Measurements from ENCODE around the gene HNRNPM.

Gene HNRNPM

GRCh38 chr19:8487137-8487851 lies 42.5 kb downstream of the HNRNPM start:
- DNase-seq: no peak

GRCh38 chr19:8488365-8488764 lies 43.6 kb downstream of the HNRNPM start:
- no peak for DNase-seq

- DNase-seq: no peak
Observed at GRCh38 chr19:8489561-8490394, 45.0 kb downstream of the HNRNPM start.

- no peak for DNase-seq
Observed at GRCh38 chr19:8490395-8490760, 45.6 kb downstream of the HNRNPM start.

- DNase-seq: no peak
Observed at GRCh38 chr19:8490873-8491272, 46.1 kb downstream of the HNRNPM start.

- no peak for DNase-seq
Observed at GRCh38 chr19:8491574-8491973, 46.8 kb downstream of the HNRNPM start.

GRCh38 chr19:8494158-8494557 lies 49.4 kb downstream of the HNRNPM start:
- no peak for DNase-seq

- DNase-seq: no peak
Observed at GRCh38 chr19:8498295-8498694, 53.5 kb downstream of the HNRNPM start.

GRCh38 chr19:8499048-8499833 lies 54.5 kb downstream of the HNRNPM start:
- no peak for DNase-seq

GRCh38 chr19:8500158-8500557 lies 55.4 kb downstream of the HNRNPM start:
- DNase-seq: no peak

GRCh38 chr19:8501516-8501915 lies 56.7 kb downstream of the HNRNPM start:
- no peak for DNase-seq

- DNase-seq: no peak
Observed at GRCh38 chr19:8501981-8502380, 57.2 kb downstream of the HNRNPM start.

- no peak for DNase-seq
Observed at GRCh38 chr19:8503510-8503909, 58.7 kb downstream of the HNRNPM start.

- DNase-seq: no peak
Observed at GRCh38 chr19:8504171-8504570, 59.4 kb downstream of the HNRNPM start.

- no peak for DNase-seq
Observed at GRCh38 chr19:8504919-8505318, 60.1 kb downstream of the HNRNPM start.

GRCh38 chr19:8505680-8506401 lies 61.1 kb downstream of the HNRNPM start:
- peak; percentile 55 for DNase-seq

- DNase-seq: no peak
Observed at GRCh38 chr19:8506402-8506957, 61.7 kb downstream of the HNRNPM start.

GRCh38 chr19:8510589-8511115 lies 65.9 kb downstream of the HNRNPM start:
- no peak for DNase-seq

- no peak for DNase-seq
Observed at GRCh38 chr19:8511573-8512101, 66.9 kb downstream of the HNRNPM start.

GRCh38 chr19:8512115-8512967 lies 67.6 kb downstream of the HNRNPM start:
- no peak for DNase-seq
